T follicular helper cell (primary cell): ENCODE data around the gene RAMP1.
A peak's percentile ranks its signal among the peaks of the same experiment; 100 is the strongest.
"Not testable (repeated sequence)": the region's sequence is repeated elsewhere in the genome, so short reads cannot be mapped to it uniquely, and the experiment has no call there.

Experiments used
- DNase-seq: peaks from one replicate; pipeline ENCODE4 v3.0.0-alpha.2; 2020; ENCODE audit warnings: low read depth

Gene RAMP1

DNA sequence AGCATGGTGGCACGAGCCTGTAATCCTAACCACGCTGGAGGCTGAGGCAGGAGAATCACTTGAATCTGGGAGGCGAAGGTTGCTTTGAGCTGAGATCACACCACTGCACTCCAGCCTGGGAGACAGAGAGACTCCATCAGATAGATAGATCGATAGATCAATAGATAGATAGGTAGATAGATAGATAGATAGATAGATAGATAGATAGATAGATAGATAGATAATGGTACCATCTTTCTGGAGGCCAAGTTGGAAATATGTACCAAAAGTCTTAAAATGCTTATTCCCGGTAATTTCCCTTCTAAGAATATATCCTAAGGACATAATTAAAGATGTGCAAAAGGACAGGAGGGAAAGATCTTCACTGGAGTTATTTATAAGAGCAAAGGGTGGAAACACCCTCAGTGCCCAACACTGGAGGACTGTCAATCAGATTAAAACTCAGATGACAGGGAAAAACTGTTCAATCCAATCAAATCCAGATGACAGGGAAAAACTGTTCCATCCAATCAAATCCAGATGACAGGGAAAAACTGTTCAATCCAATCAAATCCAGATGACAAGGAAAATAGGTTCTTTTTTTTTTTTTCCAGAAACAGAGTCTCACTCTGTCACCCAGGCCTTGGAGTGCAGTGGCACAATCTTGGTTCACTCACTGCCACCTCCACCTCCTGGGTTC is 58.4 kb downstream of the RAMP1 start:
- no peak for DNase-seq

DNA sequence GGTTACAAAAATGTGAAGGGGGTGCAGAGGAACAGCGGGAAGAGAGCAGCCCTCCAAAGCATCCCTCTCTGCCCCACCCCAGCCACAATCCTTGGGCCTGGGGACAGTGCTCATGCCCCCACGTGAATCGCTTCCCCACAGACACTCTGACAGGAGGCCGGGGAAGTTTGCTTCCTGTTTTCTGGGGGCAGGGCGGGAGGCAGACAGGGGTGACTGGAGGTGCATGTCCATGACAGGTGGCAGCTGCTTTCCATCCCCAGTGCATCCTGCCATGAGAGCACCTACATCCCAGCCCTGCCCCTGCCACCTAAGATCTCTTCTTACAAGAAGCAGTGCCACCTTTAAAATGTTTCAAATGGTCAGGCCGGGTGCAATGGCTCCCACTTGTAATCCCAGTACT is 60.2 kb downstream of the RAMP1 start:
- DNase-seq: no peak

DNA sequence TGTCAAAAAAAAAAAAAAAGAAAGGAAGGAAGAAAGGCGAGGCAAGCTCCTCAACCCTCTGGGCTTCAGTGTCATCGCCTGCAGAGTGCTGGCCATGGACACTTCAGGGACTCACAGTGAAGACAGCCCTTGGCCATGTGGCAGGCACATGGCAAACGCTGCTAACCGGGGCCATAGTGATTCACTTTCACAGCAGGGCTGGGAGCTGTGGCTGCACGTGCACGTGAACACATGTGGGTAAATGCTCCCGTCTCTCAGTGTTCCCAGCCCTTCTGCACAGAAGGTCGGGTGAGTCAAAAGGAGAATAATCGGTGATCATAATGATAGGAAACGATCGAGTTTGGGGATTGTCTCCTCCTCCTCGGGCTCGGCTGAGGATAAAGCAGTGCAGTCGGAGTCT is 61.2 kb downstream of the RAMP1 start:
- no peak for DNase-seq

DNA sequence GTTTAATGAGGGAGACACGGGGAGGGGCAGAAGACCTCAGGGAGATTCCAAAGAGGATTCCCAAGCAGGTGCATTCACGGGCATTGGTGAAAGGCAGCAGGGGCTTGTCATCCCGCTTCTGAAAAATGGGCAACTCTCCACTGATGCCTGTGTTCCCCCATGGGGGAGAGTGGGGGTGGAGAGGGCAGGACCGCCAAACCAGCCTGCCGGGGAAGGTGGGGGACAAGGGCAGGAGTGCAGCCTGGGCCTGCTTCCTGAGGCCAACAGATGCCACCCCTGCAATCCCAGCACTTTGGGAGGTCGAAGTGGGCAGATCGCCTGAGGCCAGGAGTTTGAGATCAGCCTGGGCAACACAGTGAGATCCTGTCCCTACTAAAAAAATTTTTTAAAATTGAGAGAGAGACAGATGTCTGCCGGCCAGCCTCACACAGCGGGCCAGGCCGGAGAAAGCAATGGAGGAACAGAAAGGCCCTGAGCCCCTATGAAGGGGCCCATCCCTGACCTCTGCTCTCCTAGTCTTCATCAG is 62.6 kb downstream of the RAMP1 start:
- no peak for DNase-seq

DNA sequence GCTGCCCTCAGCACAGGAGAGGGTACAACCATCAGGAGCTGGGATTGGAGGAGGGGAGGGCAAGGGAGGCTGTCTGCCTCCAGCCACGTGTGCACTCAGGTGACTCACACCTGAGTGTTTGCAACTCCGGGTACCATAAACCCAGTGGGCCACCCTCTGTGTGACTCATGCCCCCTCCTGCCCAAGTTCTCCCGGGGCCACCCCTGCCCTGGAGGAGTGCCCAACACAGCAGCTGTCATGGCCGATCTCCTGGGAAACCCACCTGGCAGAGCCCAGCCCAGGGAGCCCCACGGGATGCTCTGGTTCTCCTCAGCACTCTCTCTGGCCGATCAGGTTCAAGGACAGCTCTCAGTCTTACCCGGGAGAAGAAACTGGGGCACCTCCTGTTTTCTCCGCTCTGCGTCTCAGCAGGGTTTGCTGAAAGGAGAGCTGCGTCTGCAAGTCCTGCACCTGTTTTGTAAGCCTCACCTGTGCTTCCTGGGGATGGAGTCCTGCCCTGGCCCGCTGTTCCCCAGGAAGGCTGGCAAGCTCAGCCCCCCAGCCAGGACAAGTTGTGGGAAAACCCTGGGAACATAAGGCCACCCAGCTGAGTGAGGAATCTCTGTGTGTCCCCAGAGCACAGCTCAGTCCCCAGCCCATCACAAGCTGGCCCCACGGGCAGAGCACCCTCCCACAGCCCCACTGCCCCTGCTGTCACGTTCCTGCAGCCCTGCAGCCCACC is 63.4 kb downstream of the RAMP1 start:
- DNase-seq: no peak

DNA sequence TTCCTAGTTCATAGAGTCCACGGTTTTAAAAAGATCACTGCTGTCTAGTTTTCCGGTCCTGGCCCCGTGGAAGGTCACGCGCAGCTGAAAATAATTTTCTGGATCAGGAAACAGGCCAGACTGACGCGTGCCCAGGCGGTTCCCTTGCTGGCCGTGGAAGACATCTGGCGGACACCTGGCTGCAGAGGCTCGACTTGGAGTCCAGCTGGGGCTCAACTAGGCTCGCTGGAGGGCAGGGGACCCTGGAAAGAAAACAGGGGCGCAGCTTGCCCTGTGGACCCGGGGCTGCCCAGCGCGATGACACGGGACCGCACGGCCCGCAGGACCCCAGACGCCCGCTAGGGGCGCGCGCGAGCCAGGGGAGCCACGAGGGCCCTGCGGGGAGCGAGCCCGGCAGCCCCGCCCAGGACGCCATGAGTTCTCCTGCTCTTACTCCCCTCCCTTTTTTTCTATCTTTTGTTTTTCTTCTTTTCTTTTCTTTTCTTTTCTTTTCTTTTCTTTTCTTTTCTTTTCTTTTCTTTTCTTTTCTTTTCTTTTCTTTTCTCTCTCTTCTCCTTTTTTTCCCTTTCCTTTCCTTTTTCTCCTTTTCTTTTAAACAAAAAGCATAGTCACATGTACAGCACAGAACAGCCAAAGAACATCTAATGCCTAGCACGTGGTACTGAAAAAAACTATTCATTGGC is 64.2 kb downstream of the RAMP1 start:
- peak; percentile 64 for DNase-seq

DNA sequence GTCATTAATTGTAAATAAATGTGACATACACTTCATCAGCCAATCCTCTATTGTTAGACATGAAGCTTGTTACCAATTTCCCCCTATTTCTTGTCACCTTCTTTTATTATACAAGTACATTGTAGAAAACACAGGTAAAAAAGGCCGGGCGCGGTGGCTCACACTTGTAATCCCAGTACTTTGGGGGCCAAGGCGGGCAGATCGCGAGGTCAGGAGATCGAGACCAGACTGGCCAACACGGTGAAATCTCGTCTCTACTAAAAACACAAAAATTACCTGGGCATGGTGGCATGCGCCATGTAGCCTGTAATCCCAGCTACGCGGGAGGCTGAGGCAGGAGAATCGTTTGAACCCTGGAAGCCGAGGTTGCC is 64.7 kb downstream of the RAMP1 start:
- no peak for DNase-seq

DNA sequence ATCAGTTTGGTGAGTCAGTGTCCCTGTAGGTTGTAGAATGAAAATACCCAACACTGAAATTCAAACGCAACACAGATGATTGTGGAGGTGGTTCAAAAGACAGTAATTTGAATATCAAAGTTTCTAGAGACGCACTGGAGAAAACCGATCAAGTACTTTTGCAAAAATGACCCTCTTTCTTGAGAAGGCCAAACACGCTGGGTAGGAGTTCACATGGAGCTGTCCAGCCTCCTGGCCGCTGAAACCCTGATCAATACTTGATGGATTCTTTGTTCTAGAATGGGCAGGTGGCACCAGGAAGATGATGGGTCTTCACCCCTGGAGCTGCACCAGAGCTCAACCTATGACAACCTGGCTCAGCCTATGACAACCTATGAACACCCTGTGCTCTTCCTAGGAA is 67.7 kb downstream of the RAMP1 start:
- DNase-seq: no peak

DNA sequence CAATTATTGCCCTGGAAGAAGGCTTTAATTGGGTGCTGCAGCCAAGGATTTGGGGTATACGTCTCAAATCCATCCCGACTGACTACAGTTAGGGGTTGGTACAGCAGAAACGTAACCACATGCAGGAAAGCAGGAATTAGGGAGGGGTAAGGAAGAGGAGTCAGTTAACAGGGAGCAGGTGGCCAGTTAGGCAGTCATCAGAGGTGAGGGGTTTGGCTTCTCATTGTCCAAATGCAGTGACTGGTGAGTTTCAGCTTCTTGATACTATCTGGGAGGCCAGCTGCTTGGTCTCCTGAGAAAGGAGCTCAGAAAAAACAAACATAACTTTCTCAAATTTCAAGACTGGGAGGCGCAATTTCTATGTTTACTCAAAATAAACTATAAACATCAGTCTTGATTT is 68.6 kb downstream of the RAMP1 start:
- DNase-seq: no peak

DNA sequence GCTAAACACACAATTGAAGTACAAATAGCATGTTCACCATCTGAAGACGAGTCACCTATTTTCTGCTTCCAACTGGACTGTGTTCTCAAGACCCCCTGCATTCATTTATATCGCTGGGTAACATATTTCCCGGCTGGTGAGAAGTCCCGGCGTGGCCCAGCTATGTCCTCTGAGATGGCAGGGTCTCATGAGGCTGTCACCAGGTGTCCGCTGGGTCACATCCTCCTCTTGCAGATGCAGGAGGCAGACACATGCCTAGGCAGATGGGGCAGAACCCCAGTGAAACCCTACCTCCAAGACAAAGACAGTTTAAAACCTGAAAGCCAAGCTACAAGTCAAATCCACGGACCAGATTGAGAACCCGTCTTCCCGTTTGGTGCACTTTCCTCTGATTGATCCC is 70.6 kb downstream of the RAMP1 start:
- no peak for DNase-seq

DNA sequence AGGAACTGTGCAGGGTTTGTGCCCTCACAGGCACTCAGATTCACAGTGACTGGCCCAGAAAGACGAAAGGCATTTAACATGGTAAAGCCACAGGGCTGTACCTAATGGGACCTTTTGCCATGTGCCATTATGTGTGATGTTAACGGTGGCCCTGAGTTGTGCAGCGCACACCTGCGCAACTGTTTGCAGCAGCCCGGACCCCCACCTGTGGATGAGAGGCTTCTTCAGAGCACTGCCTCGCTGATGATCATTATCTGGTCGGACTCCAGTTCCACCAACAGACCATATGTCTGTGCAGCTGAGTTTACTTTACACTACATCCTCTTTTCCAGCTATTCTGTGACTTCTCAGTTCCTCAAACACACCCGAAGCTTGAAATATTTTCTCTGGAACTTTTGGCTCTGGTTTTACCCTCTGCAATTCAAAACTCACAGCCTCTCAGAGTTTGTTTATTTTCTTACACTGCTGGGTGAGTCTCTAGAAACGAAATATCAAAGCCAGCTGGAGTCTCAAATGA is 71.8 kb downstream of the RAMP1 start:
- no peak for DNase-seq

DNA sequence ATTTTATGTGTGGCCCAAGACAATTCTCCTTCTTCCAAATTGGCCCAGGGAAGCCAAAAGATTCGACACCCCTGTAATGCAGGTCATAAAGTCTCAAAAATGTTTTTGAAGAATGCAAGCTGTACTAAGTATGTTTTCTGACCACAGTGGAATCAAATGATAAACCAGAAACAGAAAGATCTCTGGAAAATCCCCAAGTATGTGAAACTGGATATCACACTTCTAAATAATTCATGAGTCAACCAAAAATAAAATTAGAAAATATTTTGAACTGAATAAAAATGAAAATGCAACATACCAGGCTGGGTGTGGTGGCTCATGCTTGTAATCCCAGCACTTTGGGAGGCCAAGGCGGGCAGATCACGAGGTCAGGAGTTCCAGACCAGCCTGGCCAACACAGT is 73.3 kb downstream of the RAMP1 start:
- DNase-seq: no peak

DNA sequence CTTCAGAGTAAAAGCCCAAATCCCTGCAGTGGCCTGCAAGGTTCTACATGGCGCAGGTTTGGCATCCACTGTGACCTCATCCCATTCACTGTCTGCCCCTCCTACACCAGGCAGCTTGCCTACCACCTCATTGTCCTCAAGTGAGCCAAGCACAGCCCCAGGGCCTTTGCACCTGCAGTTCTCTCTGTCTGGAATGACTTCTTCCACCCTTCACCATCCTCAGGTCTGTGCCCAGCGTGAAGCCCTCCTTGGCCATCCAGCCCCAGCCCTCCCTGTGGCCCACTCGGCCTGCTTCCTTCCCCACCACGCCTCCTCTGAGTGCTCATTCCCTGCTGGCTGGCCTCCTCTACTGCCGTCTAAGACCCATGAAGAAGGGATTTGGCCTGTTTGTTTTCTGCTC is 74.8 kb downstream of the RAMP1 start:
- DNase-seq: no peak

DNA sequence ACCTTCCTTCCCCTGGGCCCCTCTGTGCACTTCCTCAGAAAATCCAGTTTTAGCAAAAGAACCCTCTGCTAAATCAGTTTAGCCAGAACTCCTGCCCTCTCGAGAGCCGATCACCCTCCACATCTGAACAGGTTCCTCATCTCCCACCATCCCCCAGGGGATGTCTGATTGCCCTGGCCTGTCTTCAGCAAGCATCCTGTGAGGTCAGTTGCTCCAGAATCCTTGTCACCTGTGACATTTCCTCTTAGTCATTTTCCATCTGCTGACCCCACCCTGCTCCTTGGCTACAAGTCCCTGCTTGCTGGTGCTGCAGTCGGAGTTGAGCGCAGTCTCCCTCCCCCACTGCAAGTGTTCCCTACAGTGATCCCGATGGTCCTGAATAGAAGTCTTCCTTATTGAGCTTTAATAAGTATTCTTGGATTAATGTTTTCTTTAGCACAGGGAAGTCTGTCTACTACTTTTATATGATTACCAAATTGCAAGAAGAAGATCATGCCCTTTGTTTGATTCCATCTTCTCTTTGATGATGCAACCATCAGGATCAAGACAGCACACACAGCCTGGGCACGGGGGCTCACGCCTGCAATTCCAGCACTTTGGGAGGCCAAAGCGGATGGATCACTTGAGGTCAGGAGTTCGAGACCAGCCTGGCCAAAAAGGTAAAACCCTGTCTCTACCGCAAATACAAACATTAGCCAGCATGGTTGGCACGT is 76.5 kb downstream of the RAMP1 start:
- no peak for DNase-seq

DNA sequence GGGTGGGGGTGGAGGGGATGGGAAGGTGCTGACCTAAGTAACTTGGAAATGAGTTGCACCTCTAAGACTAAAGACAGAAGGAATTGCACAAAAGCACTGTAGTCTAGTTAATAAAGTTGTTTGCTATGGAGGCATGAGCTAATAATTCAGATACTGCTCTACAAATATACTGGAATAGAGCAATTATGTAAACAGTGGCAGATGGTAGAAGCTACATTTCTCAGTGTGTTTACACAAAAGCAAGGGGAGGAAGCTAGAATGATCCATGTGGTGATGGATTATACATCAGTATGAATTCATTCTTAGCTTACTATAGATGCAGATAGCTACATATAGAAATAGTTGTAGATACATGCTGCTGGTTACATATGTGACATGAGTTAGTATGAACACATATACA is 79.8 kb downstream of the RAMP1 start:
- DNase-seq: no peak

DNA sequence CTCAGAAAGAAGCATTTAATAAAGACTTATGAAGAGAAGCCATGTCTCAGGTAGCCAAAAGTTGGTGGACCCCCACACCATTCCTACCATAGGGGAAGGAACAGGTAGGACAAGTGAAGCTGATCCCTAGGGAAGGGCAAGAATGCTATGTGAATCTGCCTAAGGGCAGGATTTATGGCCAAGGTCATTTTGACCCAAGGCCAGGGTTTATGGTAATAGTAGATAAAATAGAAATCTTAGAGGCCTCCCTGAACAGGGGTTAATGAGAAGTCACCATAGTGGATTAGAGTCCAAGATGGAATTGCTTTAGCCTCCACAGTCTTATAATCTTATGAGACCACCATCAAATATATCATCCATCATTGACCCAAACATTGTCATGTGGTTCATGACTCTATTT is 81.4 kb downstream of the RAMP1 start:
- DNase-seq: no peak

DNA sequence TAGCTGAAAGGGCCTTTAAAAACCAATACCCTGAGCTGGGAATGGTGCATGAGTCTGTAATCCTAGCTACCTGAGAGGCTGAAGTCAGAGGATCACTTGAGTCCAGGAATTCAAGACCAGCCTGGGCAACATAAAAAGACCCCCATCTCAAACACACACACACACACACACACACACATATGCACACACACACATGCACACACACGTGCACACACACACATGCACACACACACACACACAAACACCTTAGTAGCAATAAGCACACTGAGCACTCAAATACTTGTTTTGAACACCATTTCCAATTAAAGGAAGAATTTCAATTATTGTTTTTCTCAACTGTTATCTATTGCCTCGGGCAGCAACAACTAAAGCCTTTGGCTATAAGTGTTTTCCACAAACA is 81.8 kb downstream of the RAMP1 start:
- no peak for DNase-seq

DNA sequence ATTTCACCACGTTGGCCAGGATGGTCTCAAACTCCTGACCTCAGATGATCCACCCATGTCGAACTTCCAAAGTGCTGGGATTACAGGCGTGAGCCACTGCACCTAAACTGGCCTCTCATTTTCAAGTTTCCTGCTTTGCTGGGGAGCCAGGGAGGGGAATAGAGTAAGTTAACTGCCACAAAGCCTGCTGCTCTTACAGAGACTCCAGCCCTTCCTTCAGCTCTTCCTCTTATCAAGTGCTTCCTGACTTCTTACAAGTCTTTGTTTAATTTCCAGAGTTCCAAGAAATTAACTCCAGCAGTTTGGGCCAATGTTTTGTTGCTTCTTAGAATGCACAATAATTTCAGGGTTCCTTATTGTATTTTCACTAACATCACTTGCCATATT is 83.1 kb downstream of the RAMP1 start:
- no peak for DNase-seq

DNA sequence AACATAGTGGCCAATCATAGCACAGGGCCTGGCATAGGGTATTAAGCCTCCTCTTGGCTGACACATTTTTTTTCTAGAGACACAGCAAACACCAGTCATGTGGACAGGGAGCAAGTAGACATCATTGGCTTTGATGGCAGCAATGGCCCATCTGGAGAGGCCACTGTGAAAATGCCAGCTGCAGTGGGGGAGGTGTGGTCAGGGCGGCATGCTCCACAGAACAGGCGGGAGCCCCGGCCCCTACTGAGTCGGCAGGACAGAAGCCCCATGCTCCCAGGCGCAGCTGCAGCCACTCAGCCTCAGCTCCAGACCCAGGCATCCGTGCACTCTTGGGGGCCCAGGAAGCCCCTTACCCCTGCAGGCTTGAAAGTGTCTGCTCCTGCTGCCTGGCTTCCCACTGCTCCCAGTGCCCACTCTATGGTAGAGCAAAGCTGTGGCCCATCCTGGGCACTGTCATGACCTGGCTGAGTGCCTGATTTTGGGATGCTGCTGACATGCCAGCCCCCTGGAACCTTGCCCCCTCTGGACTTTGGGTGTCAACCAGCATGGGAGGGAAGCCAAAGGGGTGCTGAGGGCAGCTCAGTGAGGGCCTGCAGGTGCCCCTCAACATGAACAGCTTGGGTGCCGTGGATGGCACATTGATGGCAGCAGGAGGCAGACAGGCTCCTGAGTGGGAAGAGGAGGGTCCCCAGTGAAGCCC is 84.1 kb downstream of the RAMP1 start:
- DNase-seq: no peak

DNA sequence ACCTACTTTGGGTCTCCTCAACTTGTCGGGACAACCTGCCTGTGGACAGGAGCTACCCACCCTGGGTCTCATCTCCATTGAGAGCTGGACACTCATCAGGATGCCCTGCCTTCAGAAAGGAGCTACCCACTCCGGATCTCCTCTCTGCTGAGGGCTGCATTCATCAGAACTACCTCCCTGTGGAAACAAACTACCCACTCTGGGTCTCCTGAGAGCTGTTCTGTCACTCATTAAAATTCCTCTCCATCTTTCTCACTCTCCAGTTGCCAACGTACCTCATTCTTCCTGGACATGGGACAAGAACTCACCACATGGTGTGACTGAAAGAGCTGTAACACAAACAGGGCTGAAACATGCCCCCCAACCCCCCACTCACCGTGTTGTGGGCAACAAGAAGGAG is 84.9 kb downstream of the RAMP1 start:
- DNase-seq: no peak

DNA sequence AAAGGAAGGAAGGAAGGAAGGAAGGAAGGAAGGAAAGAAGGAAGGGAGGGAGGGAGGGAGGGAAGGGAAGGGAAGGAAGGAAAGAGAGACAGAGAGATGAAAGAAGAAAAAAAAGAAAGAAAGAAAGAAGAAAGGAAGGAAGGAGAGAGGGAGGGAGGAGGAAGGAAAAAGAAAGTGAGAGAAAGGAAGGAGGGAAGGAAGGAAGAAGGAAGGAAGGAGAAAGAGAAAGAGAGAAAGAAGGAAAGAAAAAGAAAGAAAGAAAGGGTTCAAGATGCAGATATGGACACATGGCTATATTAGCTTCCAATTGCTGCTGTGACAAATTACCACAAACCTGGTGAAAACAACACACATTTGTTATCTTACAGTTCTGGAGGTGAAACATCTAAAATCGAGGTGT is 87.0 kb downstream of the RAMP1 start:
- no peak for DNase-seq

DNA sequence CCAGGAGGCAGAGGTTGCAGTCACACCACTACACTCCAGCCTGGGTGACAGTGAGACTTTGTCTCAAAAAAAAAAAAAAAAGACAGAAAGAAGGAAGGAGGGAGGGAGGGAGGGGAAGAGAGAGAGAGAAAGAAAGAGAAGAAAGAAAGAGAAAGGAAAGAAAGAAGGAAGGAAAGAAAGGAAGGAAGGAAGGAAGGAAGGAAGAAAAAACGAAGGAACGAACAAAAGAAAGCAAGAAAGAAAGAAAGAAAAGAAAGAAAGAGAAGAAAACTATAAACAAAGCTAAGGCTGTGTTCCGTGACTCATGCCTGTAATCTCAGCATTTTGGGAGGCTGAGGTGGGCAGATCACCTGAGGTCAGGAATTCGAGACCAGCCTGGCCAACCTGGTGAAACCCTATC is 91.9 kb downstream of the RAMP1 start:
- DNase-seq: not testable (repeated sequence)
